PC-3 (cell line): ENCODE data around the gene ELAVL3. TPM values are rescaled to one million over a fixed set of nuclear protein-coding genes. Genes with fewer than 3 reads are reported as not detected.
"Not testable (repeated sequence)": the region's sequence is repeated elsewhere in the genome, so short reads cannot be mapped to it uniquely, and the experiment has no call there.

Experiments
- ATAC-seq: fragments of 200-7000 bp; cut with Tn5 transposase; 2 replicates; pipeline ENCODE4 v1.9.1; 2020; ENCODE audit warnings: mild to moderate bottlenecking, moderate library complexity
- BruUV-seq: library from RNA; stranded (reverse); fragments of 400-500 nt; replicated peaks from 2 replicates; lab custom pipeline; 2021; lab: Mats Ljungman, UMichigan
- CTCF ChIA-PET: fragments of 300-600 bp; sonication (Branson Sonifier 250); formaldehyde crosslinking; loops from one replicate; lab custom pipeline; 2022; ENCODE audit warnings: antibody characterized with exemption; lab: Charles Lee
- POLR2A ChIA-PET: fragments of 300-600 bp; sonication (Branson Sonifier 250); formaldehyde crosslinking; loops from one replicate; lab custom pipeline; 2022; ENCODE audit warnings: antibody characterized with exemption; ENCODE audit not compliant: unreplicated experiment; lab: Charles Lee
- DNase-seq: peaks from one replicate; pipeline ENCODE4 v3.0.0-alpha.2; 2015
- H2AFZ ChIP-seq: fragments of 300-600 bp; sonication (generic); 2 replicates; pipeline ENCODE4 v1.6.0; 2016; ENCODE audit warnings: antibody characterized with exemption, low read length
- H3F3A ChIP-seq: fragments of 300-600 bp; sonication (generic); one replicate; pipeline ENCODE4 v1.6.0; 2017; ENCODE audit warnings: antibody characterized with exemption, low read length, control low read depth, mild to moderate bottlenecking; ENCODE audit not compliant: unreplicated experiment
- H3K27ac ChIP-seq: fragments of 300-600 bp; sonication (generic); 2 replicates; pipeline ENCODE4 v1.5.1; 2016; ENCODE audit warnings: mild to moderate bottlenecking, low read length
- H3K27me3 ChIP-seq: fragments of 300-600 bp; sonication (generic); 2 replicates; pipeline ENCODE4 v1.6.1; 2016; ENCODE audit warnings: low read length, mixed read lengths
- H3K36me3 ChIP-seq: fragments of 300-600 bp; sonication (generic); 2 replicates; pipeline ENCODE4 v1.6.1; 2016; ENCODE audit warnings: low read depth, mixed run types, low read length, mixed read lengths
- H3K4me1 ChIP-seq: fragments of 300-600 bp; sonication (generic); 2 replicates; pipeline ENCODE4 v1.5.1; 2016; ENCODE audit warnings: low read length; ENCODE audit not compliant: insufficient read depth
- H3K4me2 ChIP-seq: fragments of 300-600 bp; sonication (generic); 2 replicates; pipeline ENCODE4 v1.6.0; 2016; ENCODE audit warnings: low read length
- H3K4me3 ChIP-seq: fragments of 300-600 bp; sonication (generic); 2 replicates; pipeline ENCODE4 v1.5.1; 2016; ENCODE audit warnings: mild to moderate bottlenecking, low read length, mixed read lengths
- H3K79me2 ChIP-seq: fragments of 300-600 bp; sonication (generic); 2 replicates; pipeline ENCODE4 v1.6.1; 2017; ENCODE audit warnings: low read length, mixed read lengths
- H3K9ac ChIP-seq: fragments of 300-600 bp; sonication (generic); 2 replicates; pipeline ENCODE4 v1.6.0; 2016; ENCODE audit warnings: mild to moderate bottlenecking, low read length
- H3K9me2 ChIP-seq: fragments of 300-600 bp; sonication (generic); replicated peaks from 2 replicates; pipeline ENCODE4 v1.6.1; 2016; ENCODE audit warnings: mixed run types, low read length, mixed read lengths
- H3K9me3 ChIP-seq: fragments of 300-600 bp; sonication (generic); 2 replicates; pipeline ENCODE4 v1.6.1; 2016; ENCODE audit warnings: low read length, mixed read lengths
- H4K20me1 ChIP-seq: fragments of 300-600 bp; sonication (generic); 2 replicates; pipeline ENCODE4 v1.6.1; 2016; ENCODE audit warnings: low read length, mixed read lengths
- CTCF ChIP-seq: fragments of 300-600 bp; sonication (generic); conservative IDR thresholded peaks from 2 replicates; pipeline ENCODE4 v1.5.1; 2017; ENCODE audit warnings: antibody characterized with exemption, low read depth, mild to moderate bottlenecking, low read length
- EZH2 ChIP-seq: fragments of 300-600 bp; sonication (generic); IDR thresholded peaks from one replicate; pipeline ENCODE4 v1.6.1; 2017; ENCODE audit warnings: antibody characterized with exemption, mild to moderate bottlenecking, low read length; ENCODE audit not compliant: unreplicated experiment
- EZH2phosphoT487 ChIP-seq: fragments of 300-600 bp; sonication (generic); IDR thresholded peaks from 2 replicates; pipeline ENCODE4 v1.6.1; 2018; ENCODE audit warnings: mild to moderate bottlenecking, antibody characterized with exemption, low read length, borderline replicate concordance
- intact Hi-C: fragments of 100-400 bp; cut with micrococcal nuclease; formaldehyde crosslinking; loops from 2 replicates; pipeline ENCODE4 v1.9.0; 2023
- total RNA-seq: library from RNA; depleted of rRNA; stranded (reverse); fragments of >200 nt; gene quantifications from 2 replicates; pipeline ENCODE4 v1.2.3, GENCODE V29; 2014

The ELAVL3 gene
- total RNA-seq, 1 experiment from 2014 or later, result not detected

GRCh38 chr19:11478167-11479089 is 2.4 kb downstream of the ELAVL3 start:
- TF ChIP-seq EZH2phosphoT487, result no peak
- TF ChIP-seq EZH2, result no peak
- no peak for TF ChIP-seq CTCF
- BruUV-seq, result no TSS peak
- H3K36me3 ChIP-seq, result no peaks in the 10 kb centered on the region
- ChIA-PET CTCF (no interaction called here), POLR2A (no interaction called here)
- no peak overlapping the region for H3K9ac ChIP-seq
- intact Hi-C loops, result no loop called here
- peaks cover 14% of the 10 kb centered on the region; the same call in 1 of the 2 replicates for H3K27me3 ChIP-seq
- H3F3A ChIP-seq, result no peaks in the 10 kb centered on the region
- H4K20me1 ChIP-seq, result no peaks in the 10 kb centered on the region
- no peaks in the 10 kb centered on the region for H3K79me2 ChIP-seq
- no peak overlapping the region for H3K4me2 ChIP-seq
- H3K27ac ChIP-seq, result no peak overlapping the region
- no peak for DNase-seq
- no peaks in the 10 kb centered on the region for H3K9me3 ChIP-seq
- H3K4me3 ChIP-seq, result no peak overlapping the region
- H3K4me1 ChIP-seq, result peaks cover 7% of the 10 kb centered on the region; the same call in 1 of the 2 replicates
- H3K9me2 ChIP-seq, result no peaks in the 10 kb centered on the region
- ATAC-seq, result no peak
- no peak overlapping the region for H2AFZ ChIP-seq

- Histone ChIP-seq H3K27me3 (no peaks in the 10 kb centered on the region), H3F3A (no peaks in the 10 kb centered on the region), H3K4me1 (no peaks in the 10 kb centered on the region), H4K20me1 (no peaks in the 10 kb centered on the region), H2AFZ (no peak overlapping the region), H3K4me2 (no peak overlapping the region), H3K36me3 (no peaks in the 10 kb centered on the region), H3K9ac (no peak overlapping the region), H3K27ac (no peak overlapping the region), H3K9me2 (no peaks in the 10 kb centered on the region), H3K4me3 (no peak overlapping the region), H3K9me3 (no peaks in the 10 kb centered on the region), H3K79me2 (no peaks in the 10 kb centered on the region)
- DNase-seq (no peak), ATAC-seq (no peak)
- TF ChIP-seq EZH2, result no peak
- no peak for TF ChIP-seq CTCF
- no peak for TF ChIP-seq EZH2phosphoT487
- CTCF ChIA-PET, result no interaction called here
- BruUV-seq, result no TSS peak
- POLR2A ChIA-PET, result no interaction called here
- intact Hi-C loops, result no loop called here
These were observed 5.0 kb downstream of the ELAVL3 start for GRCh38 chr19:11475861-11476260.

GRCh38 chr19:11475343-11475742 is 5.5 kb downstream of the ELAVL3 start:
- DNase-seq, H2AFZ ChIP-seq, H3K4me2 ChIP-seq, H3F3A ChIP-seq, H3K27ac ChIP-seq, intact Hi-C loops, H3K9me2 ChIP-seq, CTCF ChIA-PET, H3K9ac ChIP-seq, H4K20me1 ChIP-seq, BruUV-seq, POLR2A ChIA-PET, H3K79me2 ChIP-seq, H3K9me3 ChIP-seq, ATAC-seq, H3K36me3 ChIP-seq, H3K27me3 ChIP-seq, H3K4me1 ChIP-seq, H3K4me3 ChIP-seq: not testable (repeated sequence)
